Lung (tissue), 12 donors: ENCODE measurements around the gene PIK3CD. TPM values are rescaled to one million over a fixed set of nuclear protein-coding genes. Genes with fewer than 3 reads are reported as not detected.

Experiments used
- ATAC-seq: fragments of 200-7000 bp; cut with Tn5 transposase; one replicate; pipeline ENCODE4 v1.9.1; 2020; ENCODE audit warnings: moderate number of reproducible peaks; ENCODE audit not compliant: insufficient read depth, low FRiP score
- DNase-seq, 3 donors: peaks; one replicate each; pipeline ENCODE4 v3.0.0-alpha.2; 2013 to 2017
- H3K27ac ChIP-seq, 2 donors: one replicate each; pipeline ENCODE4 v1.5.1; 2013; ENCODE audit warnings: mild to moderate bottlenecking in 2 of 2, moderate library complexity in 2 of 2, control low read depth in 1 of 2, inconsistent platforms in 1 of 2, low read depth in 1 of 2, low read length in 1 of 2
- H3K27me3 ChIP-seq, 3 donors: one replicate each; pipeline ENCODE4 v1.5.1; 2013; ENCODE audit warnings: low read length in 2 of 3; ENCODE audit not compliant: control insufficient read depth in 3 of 3, insufficient read depth in 3 of 3
- H3K36me3 ChIP-seq, 4 donors: one replicate each; pipeline ENCODE4 v1.5.1; 2013; ENCODE audit warnings: low read length in 4 of 4, mild to moderate bottlenecking in 1 of 4, moderate library complexity in 1 of 4; ENCODE audit not compliant: control insufficient read depth in 4 of 4, insufficient read depth in 4 of 4
- H3K4me1 ChIP-seq, 5 donors: one replicate each; pipeline ENCODE4 v1.5.1; 2013; ENCODE audit warnings: low read length in 5 of 5, mild to moderate bottlenecking in 2 of 5, moderate library complexity in 1 of 5; ENCODE audit not compliant: control insufficient read depth in 5 of 5, insufficient read depth in 5 of 5
- H3K4me3 ChIP-seq: one replicate; pipeline ENCODE4 v1.5.1; 2013; ENCODE audit warnings: mild to moderate bottlenecking, control low read depth, moderate library complexity
- H3K9ac ChIP-seq, 2 donors: one replicate each; pipeline ENCODE4 v1.5.1; 2013; ENCODE audit warnings: low read length in 2 of 2, control low read depth in 1 of 2; ENCODE audit not compliant: insufficient read depth in 1 of 2
- H3K9me3 ChIP-seq, 4 donors: one replicate each; pipeline ENCODE4 v1.5.1; 2013; ENCODE audit warnings: low read length in 3 of 4, mild to moderate bottlenecking in 1 of 4, moderate library complexity in 1 of 4; ENCODE audit not compliant: control insufficient read depth in 4 of 4, insufficient read depth in 3 of 4
- WGBS, 2 donors: extraction: QIAGEN DNeasy Blood & Tissue Kit; methylation state at CpG; one replicate each; pipeline ENCODE4 v1.1.7; 2013; 5-methylcytosine and 5-hydroxymethylcytosine counted together
- polyA plus RNA-seq, 2 donors: library from polyadenylated mRNA; stranded (reverse); fragments of 200-250 nt; gene quantifications; one replicate each; pipeline ENCODE4 v1.2.1, GENCODE V29; 2013
- total RNA-seq, 2 donors: library from RNA; depleted of rRNA in 1 of 2; stranded (reverse); fragments of >200 nt in 1 of 2; gene quantifications; one replicate each; pipeline ENCODE4 v1.2.1, GENCODE V29; 2014 to 2021
- TF ChIP-seq, protein P1 (sequence below): IDR thresholded peaks from 2 replicates; pipeline ENCODE4 v1.5.1; 2012; ENCODE audit warnings: mild to moderate bottlenecking; ENCODE audit errors: control extremely low read depth, extremely low read depth
- donor health status: control.
- donor health status: control.
- donor health status: Bipolar disorder and iron deficiency.
- donor health status: healthy.
- donor health status: DM: yes; HTN: yes; CAD: no.

The PIK3CD gene
- total and polyA plus RNA-seq, 4 donors, result 7.8 to 29.6 (median 21.8) TPM

DNA sequence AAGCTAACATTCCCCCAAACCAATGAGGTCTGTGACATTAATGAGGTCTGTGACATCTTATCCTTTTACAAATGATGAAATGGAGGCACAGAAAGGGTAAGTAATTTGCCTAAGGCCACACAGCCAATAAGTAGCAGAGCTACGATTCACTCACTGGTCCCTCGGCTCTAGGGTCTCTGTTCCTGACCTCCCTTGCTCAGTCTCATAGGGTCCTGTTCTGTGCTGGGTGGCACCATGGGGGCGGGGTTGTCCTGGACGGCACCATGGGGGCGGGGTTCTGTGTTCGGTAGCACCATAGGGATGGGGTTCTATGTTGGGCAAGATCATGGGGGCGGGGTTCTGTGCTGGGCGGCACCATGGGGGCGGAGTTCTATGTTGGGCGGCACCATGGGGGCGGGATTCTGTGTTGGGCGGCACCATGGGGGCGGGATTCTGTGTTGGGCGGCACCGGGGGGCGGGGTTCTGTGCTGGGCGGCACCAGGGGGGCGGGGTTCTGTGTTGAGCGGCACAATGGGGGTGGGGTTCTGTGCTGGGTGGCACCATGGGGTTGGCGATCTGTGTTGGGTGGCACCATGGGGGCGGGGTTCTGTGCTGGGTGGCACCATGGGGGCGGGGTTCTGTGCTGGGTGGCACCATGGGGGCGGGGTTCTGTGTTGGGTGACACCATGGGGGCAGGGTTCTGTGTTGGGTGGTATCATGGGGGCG lies 116.6 kb downstream of the PIK3CD start:
- no peak for DNase-seq
- H3K9me3 ChIP-seq, result no peaks in the 10 kb centered on the region
- TF ChIP-seq, protein P1, sequence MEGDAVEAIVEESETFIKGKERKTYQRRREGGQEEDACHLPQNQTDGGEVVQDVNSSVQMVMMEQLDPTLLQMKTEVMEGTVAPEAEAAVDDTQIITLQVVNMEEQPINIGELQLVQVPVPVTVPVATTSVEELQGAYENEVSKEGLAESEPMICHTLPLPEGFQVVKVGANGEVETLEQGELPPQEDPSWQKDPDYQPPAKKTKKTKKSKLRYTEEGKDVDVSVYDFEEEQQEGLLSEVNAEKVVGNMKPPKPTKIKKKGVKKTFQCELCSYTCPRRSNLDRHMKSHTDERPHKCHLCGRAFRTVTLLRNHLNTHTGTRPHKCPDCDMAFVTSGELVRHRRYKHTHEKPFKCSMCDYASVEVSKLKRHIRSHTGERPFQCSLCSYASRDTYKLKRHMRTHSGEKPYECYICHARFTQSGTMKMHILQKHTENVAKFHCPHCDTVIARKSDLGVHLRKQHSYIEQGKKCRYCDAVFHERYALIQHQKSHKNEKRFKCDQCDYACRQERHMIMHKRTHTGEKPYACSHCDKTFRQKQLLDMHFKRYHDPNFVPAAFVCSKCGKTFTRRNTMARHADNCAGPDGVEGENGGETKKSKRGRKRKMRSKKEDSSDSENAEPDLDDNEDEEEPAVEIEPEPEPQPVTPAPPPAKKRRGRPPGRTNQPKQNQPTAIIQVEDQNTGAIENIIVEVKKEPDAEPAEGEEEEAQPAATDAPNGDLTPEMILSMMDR, result no peak
- no peak for ATAC-seq
- peaks cover 0 to 2% (median 0%) of the 10 kb centered on the region in 5 donors for H3K4me1 ChIP-seq
- H3K36me3 ChIP-seq, result peaks cover 0 to 10% (median 8%) of the 10 kb centered on the region in 4 donors
- 92 to 98% methylated on average over 24 of the region's 24 CpGs for WGBS, 2 donors
- H3K9ac ChIP-seq, result no peak overlapping the region
- H3K4me3 ChIP-seq, result no peak overlapping the region
- no peaks in the 10 kb centered on the region for H3K27me3 ChIP-seq
- no peak overlapping the region for H3K27ac ChIP-seq

DNA sequence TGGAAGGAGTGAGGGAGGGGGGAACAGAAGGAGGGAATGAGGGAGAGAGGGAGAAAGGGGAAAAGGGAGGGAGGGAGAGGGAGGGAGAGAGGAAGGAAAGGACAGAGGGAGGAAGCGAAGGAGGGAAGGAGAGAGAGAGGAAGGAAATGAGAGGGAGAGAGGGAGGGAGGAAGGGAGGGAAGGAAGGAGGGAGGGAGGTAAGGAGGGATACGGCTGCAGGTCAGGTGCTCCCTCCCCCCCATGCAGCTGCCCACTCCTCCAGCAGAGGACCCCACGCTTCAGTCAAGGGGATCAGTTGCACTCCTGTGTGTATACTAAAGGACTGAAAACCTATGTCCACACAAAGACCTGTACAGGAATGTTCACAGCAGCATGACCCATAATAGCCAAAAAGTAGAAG lies 117.5 kb downstream of the PIK3CD start:
- no peaks in the 10 kb centered on the region for H3K4me1 ChIP-seq
- TF ChIP-seq, protein P1, result no peak
- peak overlapping the region in 1 of 2 donors; percentile 15 for H3K9ac ChIP-seq
- DNase-seq, result no peak
- H3K27me3 ChIP-seq, result no peaks in the 10 kb centered on the region
- ATAC-seq, result no peak
- H3K4me3 ChIP-seq, result no peak overlapping the region
- WGBS, 2 donors, result 54 to 84% methylated on average over 3 of the region's 3 CpGs
- H3K36me3 ChIP-seq, result peaks cover 0 to 11% (median 7%) of the 10 kb centered on the region in 4 donors
- H3K9me3 ChIP-seq, result no peaks in the 10 kb centered on the region
- H3K27ac ChIP-seq, result no peak overlapping the region

DNA sequence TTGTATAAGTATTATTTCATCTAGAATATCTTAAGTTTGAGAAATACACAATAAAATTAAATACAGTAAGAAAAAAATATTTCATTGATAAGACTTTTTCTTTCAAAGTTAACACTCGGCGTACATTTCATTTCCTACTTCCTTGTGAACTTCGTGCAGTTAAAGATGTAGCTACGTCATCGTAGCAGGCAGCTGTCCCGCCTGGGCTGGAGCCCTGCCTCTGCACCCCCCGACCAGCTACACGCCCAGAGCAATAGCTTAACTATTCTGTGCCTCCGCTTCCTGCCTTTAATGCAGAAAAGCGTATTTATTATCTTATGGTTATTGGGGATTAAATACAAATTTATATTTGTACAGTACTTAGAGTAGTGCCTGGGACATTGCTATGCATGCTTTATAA lies 118.8 kb downstream of the PIK3CD start:
- WGBS, 2 donors, result 66 to 79% methylated on average over 10 of the region's 10 CpGs
- no peak overlapping the region for H3K27ac ChIP-seq
- DNase-seq (no peak), ATAC-seq (no peak)
- H3K9me3 ChIP-seq, result no peaks in the 10 kb centered on the region
- no peak overlapping the region for H3K4me3 ChIP-seq
- TF ChIP-seq, protein P1, result no peak
- peaks cover 0 to 11% (median 7%) of the 10 kb centered on the region in 4 donors for H3K36me3 ChIP-seq
- no peaks in the 10 kb centered on the region for H3K27me3 ChIP-seq
- no peaks in the 10 kb centered on the region for H3K4me1 ChIP-seq
- no peak overlapping the region for H3K9ac ChIP-seq
